Testis (tissue), 3 donors: Measurements from ENCODE around the gene LYZ. TPM values are rescaled to one million over a fixed set of nuclear protein-coding genes. Genes with fewer than 3 reads are reported as not detected.
A peak's percentile ranks its signal among the peaks of the same experiment; 100 is the strongest.

Source experiments
- DNase-seq: peaks from one replicate; pipeline ENCODE4 v3.0.0-alpha.2; 2019
- H3K27ac ChIP-seq, 2 donors: fragments of 200-600 bp; sonication (generic); one replicate each; pipeline ENCODE4 v1.5.1; 2019
- H3K27me3 ChIP-seq: fragments of 200-600 bp; sonication (generic); one replicate; pipeline ENCODE4 v1.5.1; 2019
- H3K36me3 ChIP-seq: fragments of 200-600 bp; sonication (generic); one replicate; pipeline ENCODE4 v1.5.1; 2017; ENCODE audit warnings: low read depth; ENCODE audit errors: missing control alignments
- H3K4me1 ChIP-seq: fragments of 200-600 bp; sonication (generic); one replicate; pipeline ENCODE4 v1.5.1; 2019
- H3K4me3 ChIP-seq, 2 donors: fragments of 200-600 bp; sonication (generic); one replicate each; pipeline ENCODE4 v1.5.1; 2017 to 2019
- H3K9me3 ChIP-seq: fragments of 200-600 bp; sonication (generic); one replicate; pipeline ENCODE4 v1.5.1; 2017
- CTCF ChIP-seq, 3 experiments: fragments of 450-650 bp in 2 of 3; fragments of 200-600 bp in 1 of 3; sonication (generic) in 1 of 3; IDR thresholded peaks; one replicate each; pipeline ENCODE4 v1.5.1; 2016 to 2019; ENCODE audit warnings: antibody characterized with exemption in 3 of 3, mild to moderate bottlenecking in 2 of 3, moderate library complexity in 1 of 3
- POLR2A ChIP-seq: fragments of 450-650 bp; IDR thresholded peaks from one replicate; pipeline ENCODE4 v1.6.1; 2017; ENCODE audit warnings: antibody characterized with exemption, mild to moderate bottlenecking, moderate library complexity
- WGBS, 2 donors: methylation state at CpG; one replicate each; pipeline ENCODE4 v1.1.5; 2018; 5-methylcytosine and 5-hydroxymethylcytosine counted together
- intact Hi-C: fragments of 100-400 bp; cut with DNase I; formaldehyde crosslinking; loops from one replicate; pipeline ENCODE4 v1.15.1; 2023; ENCODE audit warnings: low total_unique reads
- polyA plus RNA-seq: library from polyadenylated mRNA; stranded (reverse); fragments of 350-450 nt; fragmentation: Illumina TruSeq; extraction: RNeasy Lipid Tissue Mini Kit (QIAGEN cat#74804); gene quantifications from one replicate; pipeline ENCODE4 v1.2.3, GENCODE V29; 2014; ENCODE audit warnings: low read depth, low replicate concordance; ENCODE audit not compliant: insufficient read depth
- total RNA-seq, 2 donors: library from RNA; depleted of rRNA; stranded (reverse); fragments of >200 nt; gene quantifications; one replicate each; pipeline ENCODE4 v1.2.3, GENCODE V29; 2016

Gene LYZ
- total and polyA plus RNA-seq, 3 donors from 2014 or later = 3.4 to 203 (median 9.7) TPM

- 87 to 91% methylated on average over 1 of the region's 1 CpG for WGBS, 2 donors
- Histone ChIP-seq H3K36me3 (no peaks in the 10 kb centered on the region), H3K27ac (no peak overlapping the region), H3K4me3 (no peak overlapping the region), H3K4me1 (no peaks in the 10 kb centered on the region), H3K9me3 (no peaks in the 10 kb centered on the region), H3K27me3 (no peaks in the 10 kb centered on the region)
- no peak for TF ChIP-seq CTCF (IDR thresholded peaks at IDR 0.05)
- no peak for TF ChIP-seq POLR2A
- intact Hi-C loops = no loop called here
- DNase-seq = no peak
Measured at GRCh38 chr12:69368171-69368570, 20.0 kb downstream of the LYZ start.

GRCh38 chr12:69383074-69383473 is 34.9 kb downstream of the LYZ start:
- no peak overlapping the region for H3K27ac ChIP-seq
- WGBS, 2 donors = 98 to 100% methylated on average over 1 of the region's 1 CpG
- no peak for DNase-seq
- intact Hi-C loops = no loop called here
- H3K4me3 ChIP-seq = no peak overlapping the region
- no peak for TF ChIP-seq CTCF (IDR thresholded peaks at IDR 0.05)
- TF ChIP-seq POLR2A = no peak
- no peaks in the 10 kb centered on the region for H3K27me3 ChIP-seq
- H3K36me3 ChIP-seq = no peaks in the 10 kb centered on the region
- no peaks in the 10 kb centered on the region for H3K4me1 ChIP-seq
- no peaks in the 10 kb centered on the region for H3K9me3 ChIP-seq

- no peaks in the 10 kb centered on the region for H3K4me1 ChIP-seq
- H3K27ac ChIP-seq = no peak overlapping the region
- no peak for TF ChIP-seq CTCF (IDR thresholded peaks at IDR 0.05)
- TF ChIP-seq POLR2A = no peak
- DNase-seq = no peak
- no peak overlapping the region for H3K4me3 ChIP-seq
- intact Hi-C loops = no loop called here
- H3K9me3 ChIP-seq = no peaks in the 10 kb centered on the region
- no peaks in the 10 kb centered on the region for H3K36me3 ChIP-seq
- 81 to 91% methylated on average over 3 of the region's 3 CpGs for WGBS, 2 donors
- H3K27me3 ChIP-seq = no peaks in the 10 kb centered on the region
Measured at GRCh38 chr12:69385038-69385437, 36.9 kb downstream of the LYZ start.

GRCh38 chr12:69386921-69387320 is 38.7 kb downstream of the LYZ start:
- no peaks in the 10 kb centered on the region for H3K9me3 ChIP-seq
- 96 to 98% methylated on average over 2 of the region's 2 CpGs for WGBS, 2 donors
- TF ChIP-seq POLR2A (no peak), CTCF (IDR thresholded peaks at IDR 0.05) (no peak)
- no peaks in the 10 kb centered on the region for H3K27me3 ChIP-seq
- intact Hi-C loops = no loop called here
- no peaks in the 10 kb centered on the region for H3K36me3 ChIP-seq
- no peak for DNase-seq
- no peak overlapping the region for H3K4me3 ChIP-seq
- H3K4me1 ChIP-seq = no peaks in the 10 kb centered on the region
- H3K27ac ChIP-seq = no peak overlapping the region

GRCh38 chr12:69388371-69388770 is 40.2 kb downstream of the LYZ start:
- no peak for TF ChIP-seq POLR2A
- peak; percentile 27 to 48 (median 31) for TF ChIP-seq CTCF (IDR thresholded peaks at IDR 0.05)
- no peaks in the 10 kb centered on the region for H3K27me3 ChIP-seq
- DNase-seq = no peak

More at GRCh38 chr12:69388371-69388770, 40.2 kb downstream of the LYZ start:
- 54 to 65% methylated on average over 1 of the region's 1 CpG for WGBS, 2 donors
- H3K4me1 ChIP-seq = no peaks in the 10 kb centered on the region
- intact Hi-C loops = no loop called here
- no peaks in the 10 kb centered on the region for H3K36me3 ChIP-seq
- no peak overlapping the region for H3K4me3 ChIP-seq
- no peaks in the 10 kb centered on the region for H3K9me3 ChIP-seq
- no peak overlapping the region for H3K27ac ChIP-seq
